Activated T-cell treated with anti-CD3 and anti-CD28 coated beads, Interleukin-2, amount 50 U/mL, for 48 hours (primary cell): ENCODE results near the gene HOXC4.

Experiments used
- DNase-seq, 2 experiments: peaks; one replicate each; pipeline ENCODE4 v3.0.0-alpha.2; 2020

HOXC4 gene

GRCh38 chr12:54016051-54016450 lies 37.6 kb upstream of the HOXC4 start:
- no peak for DNase-seq

- DNase-seq, result no peak
These were observed 37.1 kb upstream of the HOXC4 start for GRCh38 chr12:54016478-54016964.

GRCh38 chr12:54017027-54017788 lies 36.4 kb upstream of the HOXC4 start:
- peak in 1 of 2 experiments; percentile 18 for DNase-seq

DNA sequence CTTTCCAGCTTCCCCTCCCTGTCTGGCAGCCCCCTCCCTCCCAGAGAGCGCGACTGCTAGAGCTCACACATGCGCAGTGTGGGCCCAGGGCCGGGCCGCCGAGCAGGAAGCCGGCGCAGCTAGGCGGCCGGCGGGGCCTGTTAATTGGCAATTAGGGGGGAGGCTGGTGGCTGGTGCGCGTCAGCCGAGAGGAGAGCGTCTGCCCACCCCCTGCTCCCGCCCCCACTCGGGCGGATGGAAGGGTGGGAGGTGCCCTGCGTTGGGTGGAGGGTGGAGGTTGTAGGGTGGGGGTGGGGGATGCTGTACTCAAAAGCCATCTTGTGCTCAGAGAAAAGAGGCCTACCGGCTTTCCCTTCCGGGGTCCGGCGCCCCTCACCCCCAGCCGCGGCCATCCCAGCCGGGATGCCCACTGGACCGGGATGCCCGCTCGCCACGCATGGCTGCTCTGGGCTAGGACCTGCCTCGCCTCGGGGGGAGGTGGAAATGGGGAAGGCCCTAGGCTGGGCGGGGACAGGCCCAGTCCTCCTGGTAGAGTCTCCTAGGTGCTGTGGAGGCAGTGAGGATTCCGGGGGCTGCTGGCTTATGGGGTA lies 35.7 kb upstream of the HOXC4 start:
- DNase-seq, result peak; percentile 78 to 80

- peak in 1 of 2 experiments; percentile 20 for DNase-seq
These were observed 35.1 kb upstream of the HOXC4 start for GRCh38 chr12:54018468-54018984.

DNA sequence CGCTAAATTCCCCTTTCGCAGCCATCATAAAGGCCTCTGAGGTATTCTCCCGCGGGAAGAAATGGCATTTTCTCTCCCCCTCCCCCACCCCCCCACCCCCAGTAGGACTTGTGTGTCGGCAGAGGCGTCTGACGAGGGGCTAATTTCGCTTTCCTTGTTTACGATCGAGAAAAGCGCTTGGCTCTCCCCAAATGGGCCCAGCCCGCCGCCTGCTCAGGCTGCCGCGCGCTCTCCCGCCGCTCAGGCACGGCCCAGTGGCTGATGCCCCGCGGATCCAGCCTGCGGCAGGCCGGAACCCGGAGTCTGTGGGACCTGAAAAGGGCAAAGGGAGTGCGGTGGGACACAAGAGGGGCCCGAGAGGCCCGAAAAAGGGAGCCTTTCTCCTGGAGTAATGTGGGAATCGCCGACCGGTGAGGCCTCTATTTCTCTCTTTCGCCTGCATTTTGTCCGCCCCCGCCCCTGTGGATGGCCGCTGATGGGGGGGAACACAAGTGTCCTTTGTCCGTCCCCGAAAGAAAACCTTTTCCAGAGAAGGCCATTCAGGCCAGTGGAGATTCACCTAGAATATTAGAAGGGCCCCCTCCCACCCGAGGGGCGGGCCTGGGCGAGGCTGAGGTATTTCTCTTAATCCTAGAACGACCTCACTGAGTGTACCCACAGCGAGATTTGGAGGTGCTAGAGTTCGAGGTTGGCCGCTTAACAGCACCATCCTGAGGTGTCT lies 34.4 kb upstream of the HOXC4 start:
- DNase-seq, result no peak

GRCh38 chr12:54019924-54020590 lies 33.6 kb upstream of the HOXC4 start:
- DNase-seq, result no peak

DNA sequence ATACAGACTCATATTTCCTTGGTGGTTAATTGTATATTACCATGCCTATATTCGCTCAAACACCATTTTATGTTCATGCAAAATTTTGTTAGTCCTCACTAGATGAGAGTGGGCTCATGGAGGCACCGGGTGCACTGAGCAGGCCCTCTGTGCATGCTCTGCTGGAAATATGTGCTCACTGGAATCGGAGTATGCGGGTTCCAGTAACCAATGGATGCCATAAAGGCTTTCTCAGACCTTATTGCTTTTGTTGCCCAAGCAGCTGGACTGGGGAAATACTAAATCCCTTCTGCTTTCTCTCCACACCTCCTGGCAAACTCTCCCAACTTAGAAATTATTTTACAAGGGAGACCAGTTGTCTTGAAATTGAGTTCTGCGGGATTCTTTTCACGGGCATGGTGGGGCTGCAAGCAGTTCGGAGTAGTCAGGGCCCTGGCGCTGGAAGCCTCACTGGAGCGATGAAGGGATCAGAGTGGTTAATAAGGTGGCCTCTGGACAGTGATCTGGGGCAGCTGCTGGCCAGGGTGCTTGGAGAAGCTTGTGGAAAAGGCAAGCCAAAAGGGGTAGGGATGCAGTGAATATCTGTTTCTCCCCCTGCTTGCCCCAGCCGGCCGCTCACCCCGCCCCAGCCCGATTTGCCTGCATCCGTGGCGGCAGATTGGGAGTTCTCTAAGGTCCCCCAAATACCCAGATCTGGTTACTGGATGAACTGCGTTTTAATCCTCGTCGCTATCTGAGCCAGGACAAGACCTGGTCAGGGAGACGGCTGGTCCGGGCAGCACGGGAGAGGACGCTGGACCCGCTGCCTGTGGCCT lies 32.8 kb upstream of the HOXC4 start:
- DNase-seq, result no peak

DNA sequence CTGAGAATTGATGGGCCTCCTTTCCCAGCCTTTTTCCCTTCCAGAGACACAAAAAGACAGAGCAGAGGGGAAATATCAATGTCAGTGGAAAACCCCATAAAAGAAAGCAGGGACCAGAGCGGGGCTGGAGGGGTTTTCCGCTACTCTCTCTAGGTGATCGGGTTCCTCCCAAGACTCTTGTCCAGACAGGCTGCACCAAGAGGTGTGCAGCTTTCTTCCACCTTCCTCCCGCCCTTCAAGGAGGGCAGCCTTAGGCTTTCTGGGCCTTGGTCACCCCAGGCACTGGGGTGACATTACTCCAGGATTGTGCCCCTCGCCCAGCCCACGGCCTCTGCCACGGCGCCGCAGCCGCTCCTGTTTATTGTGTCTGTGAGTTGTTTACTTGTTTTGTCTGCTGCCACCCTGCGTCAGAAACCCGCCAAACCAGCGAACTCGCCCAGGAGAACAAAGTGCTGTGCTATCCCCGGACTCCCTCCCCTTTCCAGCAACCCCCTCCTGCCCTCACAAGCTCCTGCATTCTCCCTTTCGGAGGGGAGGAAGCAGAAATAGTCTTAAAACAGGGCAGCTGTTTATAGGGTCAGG lies 32.1 kb upstream of the HOXC4 start:
- no peak for DNase-seq

- no peak for DNase-seq
These were observed 30.4 kb upstream of the HOXC4 start for GRCh38 chr12:54022960-54023884.

DNA sequence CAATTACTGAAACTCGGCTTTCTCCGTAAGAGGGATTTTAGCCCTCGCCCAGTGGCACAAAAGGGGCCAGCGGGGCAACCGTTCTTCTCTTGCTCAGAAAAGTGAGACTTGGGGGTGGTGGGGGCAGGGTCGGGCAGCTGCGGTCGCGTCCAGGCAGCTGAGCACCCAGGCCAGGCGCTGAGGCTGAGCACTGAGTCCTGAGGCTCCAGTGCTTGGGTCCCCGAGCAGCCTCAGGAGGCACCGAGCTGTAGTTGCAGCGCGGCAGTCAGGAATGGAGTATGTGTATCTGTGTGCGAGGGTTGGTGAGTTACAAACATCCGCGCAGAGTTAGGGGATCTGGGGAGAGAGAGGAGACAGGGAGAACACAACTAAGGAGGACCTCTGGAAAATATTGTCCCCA lies 29.5 kb upstream of the HOXC4 start:
- no peak for DNase-seq

GRCh38 chr12:54024581-54025305 lies 28.9 kb upstream of the HOXC4 start:
- no peak for DNase-seq

DNA sequence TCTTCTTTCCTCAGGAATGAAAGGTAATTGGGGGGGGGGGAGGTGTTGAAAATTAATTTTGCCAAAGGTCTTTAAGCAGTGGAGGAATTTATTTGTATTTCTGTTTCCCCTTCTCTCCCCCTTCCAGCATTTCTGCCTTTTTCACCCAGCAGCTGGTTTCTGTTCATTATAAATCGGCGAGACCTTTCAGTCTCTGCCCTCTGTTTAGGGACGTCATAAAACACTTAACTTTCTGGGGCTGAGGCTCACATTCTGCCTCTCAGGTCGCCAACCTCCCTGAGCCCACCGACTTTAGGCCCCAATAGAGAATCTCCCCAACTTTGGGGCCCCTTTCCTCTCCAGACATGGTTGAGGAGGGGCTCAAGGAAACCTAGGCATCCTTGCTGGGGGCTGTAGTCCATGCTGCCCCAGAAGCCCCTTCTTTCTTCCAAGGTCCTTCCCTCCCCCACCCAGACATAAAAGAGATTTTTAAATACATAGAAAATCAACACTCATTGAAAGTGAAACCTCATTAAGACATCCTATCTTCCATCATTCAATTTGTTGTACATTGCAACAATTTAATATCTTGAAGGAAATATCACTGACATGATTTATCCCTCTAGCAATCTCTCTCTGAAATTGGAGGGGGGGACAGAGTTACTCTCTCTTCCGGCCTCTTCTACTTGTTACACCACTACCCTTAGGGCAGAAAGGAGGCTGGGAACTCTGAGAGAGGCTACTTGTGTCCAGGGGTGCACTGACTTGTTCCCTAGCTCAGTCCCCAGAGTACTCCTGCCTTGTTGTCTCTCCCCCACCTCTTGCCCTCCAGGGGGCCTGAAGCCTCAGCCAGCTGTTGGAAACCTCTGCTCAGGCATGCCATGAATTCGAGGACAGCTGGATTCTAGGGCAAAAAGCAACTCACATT lies 27.9 kb upstream of the HOXC4 start:
- DNase-seq, result no peak

GRCh38 chr12:54026640-54027441 lies 26.8 kb upstream of the HOXC4 start:
- DNase-seq, result no peak

GRCh38 chr12:54027442-54027786 lies 26.2 kb upstream of the HOXC4 start:
- no peak for DNase-seq

DNA sequence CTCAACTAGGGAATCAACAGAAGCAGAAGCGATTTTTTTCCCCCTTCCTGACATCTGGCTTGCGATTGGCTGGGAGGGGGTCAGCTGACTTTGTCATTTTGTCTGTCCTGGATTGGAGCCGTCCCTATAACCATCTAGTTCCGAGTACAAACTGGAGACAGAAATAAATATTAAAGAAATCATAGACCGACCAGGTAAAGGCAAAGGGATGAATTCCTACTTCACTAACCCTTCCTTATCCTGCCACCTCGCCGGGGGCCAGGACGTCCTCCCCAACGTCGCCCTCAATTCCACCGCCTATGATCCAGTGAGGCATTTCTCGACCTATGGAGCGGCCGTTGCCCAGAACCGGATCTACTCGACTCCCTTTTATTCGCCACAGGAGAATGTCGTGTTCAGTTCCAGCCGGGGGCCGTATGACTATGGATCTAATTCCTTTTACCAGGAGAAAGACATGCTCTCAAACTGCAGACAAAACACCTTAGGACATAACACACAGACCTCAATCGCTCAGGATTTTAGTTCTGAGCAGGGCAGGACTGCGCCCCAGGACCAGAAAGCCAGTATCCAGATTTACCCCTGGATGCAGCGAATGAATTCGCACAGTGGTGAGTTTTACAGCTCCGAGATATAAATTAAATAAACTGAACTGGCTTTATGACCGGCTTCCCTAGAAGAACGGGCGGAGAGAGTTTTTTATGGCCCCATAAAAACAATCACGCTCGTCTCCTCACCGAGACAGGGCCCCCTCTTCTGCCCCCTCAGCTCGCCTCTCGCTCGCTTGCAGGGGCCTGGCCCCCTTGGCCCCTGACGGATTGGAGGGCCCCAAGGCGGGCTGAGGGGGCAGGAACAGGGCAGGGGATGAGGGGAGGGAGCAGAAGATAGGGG lies 25.1 kb upstream of the HOXC4 start, which contains the start of gene HOXC6:
HOXC6 (plus strand) TSS at position 127 of the 888 bp plus-strand sequence; CDS start at position 209, 82 bp downstream.
- DNase-seq, result peak in 1 of 2 experiments; percentile 30
